ENCODE results near the gene PRIMA1.

PRIMA1 gene

GRCh38 chr14:93780813-93781400 lies 7.4 kb downstream of the PRIMA1 start:
- Histone ChIP-seq H3K4me3 (ENCODE audit: low read depth, low read length, poor library complexity, severe bottlenecking) (no peak overlapping the region), H3K27ac (ENCODE audit: low read depth, low read length, poor library complexity, severe bottlenecking) (no peak overlapping the region), H3K4me2 (ENCODE audit: low read length) (no peak overlapping the region), H2AFZ (ENCODE audit: low read length) (no peak overlapping the region), H3K36me3 (ENCODE audit: insufficient read depth, low read length) (no peaks in the 10 kb centered on the region), H3K9ac (ENCODE audit: low read length) (no peak overlapping the region), H3K4me1 (ENCODE audit: insufficient read depth, low read length, severe bottlenecking) (no peaks in the 10 kb centered on the region), H3K9me3 (ENCODE audit: low read length) (no peaks in the 10 kb centered on the region), H4K20me1 (ENCODE audit: insufficient read depth, low read length) (no peaks in the 10 kb centered on the region), H3K79me2 (ENCODE audit: insufficient read depth, low read length) (no peaks in the 10 kb centered on the region), H3F3A (ENCODE audit: insufficient read depth, low read length) (no peaks in the 10 kb centered on the region), H3K9me2 (ENCODE audit: low read depth, low read length) (no peaks in the 10 kb centered on the region), H3K27me3 (ENCODE audit: insufficient read depth, low read length) (no peaks in the 10 kb centered on the region)
- TF ChIP-seq EZH2 (IDR thresholded peaks at IDR 0.05; ENCODE audit: borderline replicate concordance, low read length) = no peak
- TF ChIP-seq CTCF (IDR thresholded peaks at IDR 0.05; ENCODE audit: low read length) = no peak

- Histone ChIP-seq H2AFZ (ENCODE audit: low read length) (no peak overlapping the region), H3K9me3 (ENCODE audit: low read length) (no peaks in the 10 kb centered on the region), H3K79me2 (ENCODE audit: insufficient read depth, low read length) (no peaks in the 10 kb centered on the region), H3K27ac (ENCODE audit: low read depth, low read length, poor library complexity, severe bottlenecking) (no peak overlapping the region), H3K9ac (ENCODE audit: low read length) (no peak overlapping the region), H3K36me3 (ENCODE audit: insufficient read depth, low read length) (no peaks in the 10 kb centered on the region), H3K9me2 (ENCODE audit: low read depth, low read length) (no peaks in the 10 kb centered on the region), H3K4me2 (ENCODE audit: low read length) (no peak overlapping the region), H3K4me3 (ENCODE audit: low read depth, low read length, poor library complexity, severe bottlenecking) (no peak overlapping the region), H3K27me3 (ENCODE audit: insufficient read depth, low read length) (no peaks in the 10 kb centered on the region), H3K4me1 (ENCODE audit: insufficient read depth, low read length, severe bottlenecking) (no peaks in the 10 kb centered on the region), H3F3A (ENCODE audit: insufficient read depth, low read length) (no peaks in the 10 kb centered on the region), H4K20me1 (ENCODE audit: insufficient read depth, low read length) (no peaks in the 10 kb centered on the region)
- no peak for TF ChIP-seq CTCF (IDR thresholded peaks at IDR 0.05; ENCODE audit: low read length)
- no peak for TF ChIP-seq EZH2 (IDR thresholded peaks at IDR 0.05; ENCODE audit: borderline replicate concordance, low read length)
Measured at GRCh38 chr14:93778856-93779629, 9.2 kb downstream of the PRIMA1 start.

GRCh38 chr14:93778453-93778852 lies 9.8 kb downstream of the PRIMA1 start:
- H3K36me3 ChIP-seq (ENCODE audit: insufficient read depth, low read length) = no peaks in the 10 kb centered on the region
- no peaks in the 10 kb centered on the region for H3K27me3 ChIP-seq (ENCODE audit: insufficient read depth, low read length)
- H3K27ac ChIP-seq (ENCODE audit: low read depth, low read length, poor library complexity, severe bottlenecking) = no peak overlapping the region
- TF ChIP-seq EZH2 (IDR thresholded peaks at IDR 0.05; ENCODE audit: borderline replicate concordance, low read length) = no peak
- TF ChIP-seq CTCF (IDR thresholded peaks at IDR 0.05; ENCODE audit: low read length) = no peak
- H3K79me2 ChIP-seq (ENCODE audit: insufficient read depth, low read length) = no peaks in the 10 kb centered on the region
- no peaks in the 10 kb centered on the region for H4K20me1 ChIP-seq (ENCODE audit: insufficient read depth, low read length)
- H3K4me1 ChIP-seq (ENCODE audit: insufficient read depth, low read length, severe bottlenecking) = no peaks in the 10 kb centered on the region
- no peaks in the 10 kb centered on the region for H3K9me2 ChIP-seq (ENCODE audit: low read depth, low read length)
- H3K4me2 ChIP-seq (ENCODE audit: low read length) = no peak overlapping the region
- H3F3A ChIP-seq (ENCODE audit: insufficient read depth, low read length) = no peaks in the 10 kb centered on the region
- H2AFZ ChIP-seq (ENCODE audit: low read length) = no peak overlapping the region
- H3K4me3 ChIP-seq (ENCODE audit: low read depth, low read length, poor library complexity, severe bottlenecking) = no peak overlapping the region
- no peaks in the 10 kb centered on the region for H3K9me3 ChIP-seq (ENCODE audit: low read length)
- H3K9ac ChIP-seq (ENCODE audit: low read length) = no peak overlapping the region
